HCT116 (cell line): ENCODE measurements around the gene NELFB. TPM values are rescaled to one million over a fixed set of nuclear protein-coding genes. Genes with fewer than 3 reads are reported as not detected.

Experiments
- ATAC-seq: fragments of 200-7000 bp; cut with Tn5 transposase; 2 replicates; pipeline ENCODE4 v1.9.1; 2020; ENCODE audit warnings: mild to moderate bottlenecking, moderate library complexity
- BruUV-seq: library from RNA; stranded (reverse); fragments of 400-500 nt; replicated peaks from 2 replicates; lab custom pipeline; 2021; lab: Mats Ljungman, UMichigan
- CTCF ChIA-PET: fragments of 300-600 bp; sonication (Branson Sonifier 250); formaldehyde crosslinking; loops from one replicate; lab custom pipeline; 2021; ENCODE audit warnings: antibody characterized with exemption; lab: Charles Lee
- POLR2A ChIA-PET: fragments of 300-600, 350-600 bp; sonication (Branson Sonifier 250); formaldehyde crosslinking; loops from one replicate; lab custom pipeline; 2021; ENCODE audit warnings: antibody characterized with exemption; lab: Charles Lee
- RAD21 ChIA-PET, 2 experiments: fragments of 300-600 bp; sonication (Branson Sonifier 250); formaldehyde crosslinking; loops; one replicate each; lab custom pipeline; 2023; ENCODE audit warnings: low total read pairs in 2 of 2; ENCODE audit not compliant: uncharacterized antibody in 2 of 2, unreplicated experiment in 2 of 2, low non-redundant PET in 1 of 2; lab: Charles Lee
- DNase-seq: peaks from one replicate; pipeline ENCODE4 v3.0.0-alpha.2; 2010; ENCODE audit warnings: low read depth, low spot score
- H2AFZ ChIP-seq: fragments of 200-600 bp; shearing (Covaris generic), sonication (generic); 2 replicates; pipeline ENCODE4 v1.6.1; 2017; ENCODE audit warnings: low read depth, mixed run types, mixed read lengths, antibody characterized with exemption, low read length; ENCODE audit not compliant: poor library complexity, severe bottlenecking
- H3K27ac ChIP-seq: 2 replicates; pipeline ENCODE4 v1.5.1; 2012; ENCODE audit warnings: low read depth, low read length
- H3K27me3 ChIP-seq: fragments of 200-600 bp; sonication (generic); 2 replicates; pipeline ENCODE4 v1.6.1; 2016; ENCODE audit warnings: mixed run types, low read length, mixed read lengths; ENCODE audit not compliant: insufficient read depth
- H3K36me3 ChIP-seq, 2 experiments: fragments of 200-500 bp in 1 of 2; fragments of 200-600 bp in 1 of 2; sonication (Bioruptor generic) in 1 of 2; sonication (generic) in 1 of 2; 2 replicates each; pipeline versions ENCODE4 v1.5.1 to v1.6.1; 2014 to 2016; ENCODE audit warnings: low read length in 2 of 2, inconsistent platforms in 1 of 2, mixed read lengths in 1 of 2, mixed run types in 1 of 2; ENCODE audit not compliant: insufficient read depth in 2 of 2, control insufficient read depth in 1 of 2
- H3K4me1 ChIP-seq, 2 experiments: fragments of 200-600 bp in 1 of 2; sonication (generic) in 1 of 2; 2 replicates each; pipeline versions ENCODE4 v1.5.1 to v1.6.1; 2012 to 2017; ENCODE audit warnings: low read length in 2 of 2, inconsistent platforms in 1 of 2, mild to moderate bottlenecking in 1 of 2, mixed read lengths in 1 of 2, mixed run types in 1 of 2, moderate library complexity in 1 of 2; ENCODE audit not compliant: insufficient read depth in 2 of 2, control insufficient read depth in 1 of 2
- H3K4me2 ChIP-seq: fragments of 200-600 bp; sonication (generic); 2 replicates; pipeline ENCODE4 v1.6.1; 2017; ENCODE audit warnings: mixed run types, low read length, mixed read lengths
- H3K4me3 ChIP-seq, 2 experiments: fragments of 200-600 bp in 1 of 2; sonication (generic) in 1 of 2; replicated peaks in 1 of 2; 2 replicates each; pipeline ENCODE4 v1.5.1; 2011 to 2016; ENCODE audit warnings: low read length in 2 of 2, control low read depth in 1 of 2, low read depth in 1 of 2, mild to moderate bottlenecking in 1 of 2, mixed read lengths in 1 of 2, mixed run types in 1 of 2
- H3K79me2 ChIP-seq: fragments of 200-600 bp; sonication (generic); 2 replicates; pipeline ENCODE4 v1.6.1; 2017; ENCODE audit warnings: mild to moderate bottlenecking, mixed run types, low read length, moderate library complexity, mixed read lengths; ENCODE audit not compliant: insufficient read depth
- H3K9ac ChIP-seq: fragments of 200-600 bp; sonication (generic); 2 replicates; pipeline ENCODE4 v1.6.1; 2016; ENCODE audit warnings: low read length, mixed read lengths
- H3K9me2 ChIP-seq: fragments of 200-600 bp; sonication (generic), shearing (Covaris generic); 2 replicates; pipeline ENCODE4 v1.6.1; 2017; ENCODE audit warnings: mixed run types, mild to moderate bottlenecking, moderate library complexity; ENCODE audit not compliant: insufficient read depth
- H3K9me3 ChIP-seq, 2 experiments: fragments of 200-500 bp in 1 of 2; fragments of 200-600 bp in 1 of 2; sonication (Bioruptor generic) in 1 of 2; sonication (generic) in 1 of 2; 2 replicates each; pipeline ENCODE4 v1.6.1; 2014 to 2017; ENCODE audit warnings: low read length in 2 of 2, mixed read lengths in 2 of 2, inconsistent platforms in 1 of 2, low read depth in 1 of 2, mild to moderate bottlenecking in 1 of 2, mixed run types in 1 of 2, moderate library complexity in 1 of 2; ENCODE audit not compliant: control insufficient read depth in 1 of 2, insufficient read depth in 1 of 2
- H4K20me1 ChIP-seq: fragments of 200-600 bp; sonication (generic), shearing (Covaris generic); 2 replicates; pipeline ENCODE4 v1.6.1; 2017; ENCODE audit warnings: mixed run types, mild to moderate bottlenecking, moderate library complexity; ENCODE audit not compliant: insufficient read depth
- CBX3 ChIP-seq: IDR thresholded peaks from 2 replicates; pipeline ENCODE4 v1.6.1; 2012; ENCODE audit warnings: low read depth
- CTCF ChIP-seq, 3 experiments: fragments of 200-600 bp in 1 of 3; sonication (generic) in 1 of 3; IDR thresholded peaks in 2 of 3; conservative IDR thresholded peaks in 1 of 3; 2 replicates each; pipeline ENCODE4 v1.5.1; 2012 to 2017; ENCODE audit warnings: low read depth in 2 of 3, low read length in 2 of 3, antibody characterized with exemption in 1 of 3, borderline replicate concordance in 1 of 3, control low read depth in 1 of 3, mild to moderate bottlenecking in 1 of 3, mixed read lengths in 1 of 3, mixed run types in 1 of 3, moderate library complexity in 1 of 3; ENCODE audit not compliant: insufficient read depth in 1 of 3
- EZH2 ChIP-seq: fragments of 200-600 bp; sonication (generic); IDR thresholded peaks from 2 replicates; pipeline ENCODE4 v1.6.1; 2017; ENCODE audit warnings: antibody characterized with exemption, mixed run types
- EZH2phosphoT487 ChIP-seq: fragments of 200-600 bp; IDR thresholded peaks from 2 replicates; pipeline ENCODE4 v1.6.1; 2018; ENCODE audit warnings: antibody characterized with exemption, borderline replicate concordance
- FOSL1 ChIP-seq: IDR thresholded peaks from 2 replicates; pipeline ENCODE4 v1.6.1; 2012; ENCODE audit warnings: low read depth
- POLR2A ChIP-seq: IDR thresholded peaks from 2 replicates; pipeline ENCODE4 v1.7.0; 2011; ENCODE audit warnings: borderline replicate concordance; ENCODE audit not compliant: insufficient read depth, insufficient read length; ENCODE audit errors: extremely low read depth
- POLR2AphosphoS5 ChIP-seq: IDR thresholded peaks from 2 replicates; pipeline ENCODE4 v1.6.1; 2011; ENCODE audit warnings: mild to moderate bottlenecking, low read depth, low read length, moderate library complexity
- RAD21 ChIP-seq: IDR thresholded peaks from 2 replicates; pipeline ENCODE4 v1.6.1; 2012; ENCODE audit warnings: low read depth, mild to moderate bottlenecking
- REST ChIP-seq: IDR thresholded peaks from 2 replicates; pipeline ENCODE4 v1.6.1; 2012; ENCODE audit warnings: low read depth
- SRF ChIP-seq: IDR thresholded peaks from 2 replicates; pipeline ENCODE4 v1.6.1; 2012; ENCODE audit warnings: low read depth
- YY1 ChIP-seq: IDR thresholded peaks from 2 replicates; pipeline ENCODE4 v1.6.1; 2011; ENCODE audit warnings: low read length, low read depth, moderate library complexity, mild to moderate bottlenecking; ENCODE audit not compliant: insufficient replicate concordance; ENCODE audit errors: extremely low read depth
- intact Hi-C: fragments of 100-400 bp; cut with micrococcal nuclease; formaldehyde crosslinking; loops from 2 replicates; pipeline ENCODE4 v1.10.0; 2022
- total RNA-seq: library from RNA; stranded (reverse); gene quantifications from one replicate; pipeline ENCODE4 v1.2.1, GENCODE V29; 2021; ENCODE audit not compliant: unreplicated experiment

Gene NELFB
- total RNA-seq, 1 experiment from 2014 or later, result 86.4 TPM

GRCh38 chr9:137306850-137307254, 51.7 kb downstream of the NELFB start:
- CTCF ChIA-PET, result no interaction called here
- DNase-seq (no peak), ATAC-seq (no peak)
- no peak overlapping the region for H2AFZ ChIP-seq
- H3K27ac ChIP-seq, result no peak overlapping the region
- RAD21 ChIA-PET, result no interaction called here
- POLR2A ChIA-PET, result interaction anchor here (1.4 kb wide), 1 partner anchor 9 kb away, joined by 3 read pairs; no protein-coding TSS in a partner anchor
- H3K9me3 ChIP-seq, result no peaks in the 10 kb centered on the region
- no peaks in the 10 kb centered on the region for H4K20me1 ChIP-seq
- no peaks in the 10 kb centered on the region for H3K9me2 ChIP-seq
- H3K4me3 ChIP-seq, result no peak overlapping the region
- TF ChIP-seq CTCF (IDR thresholded peaks at IDR 0.05 in 2 of 3, conservative IDR thresholded peaks at IDR 0.05 in 1 of 3; ENCODE audit: borderline replicate concordance in 1 of 3, insufficient read depth in 1 of 3, low read depth in 2 of 3, low read length in 2 of 3) (no peak), YY1 (no peak), POLR2AphosphoS5 (no peak), POLR2A (no peak), EZH2 (no peak), RAD21 (no peak), REST (no peak), FOSL1 (no peak), SRF (no peak), EZH2phosphoT487 (no peak), CBX3 (no peak)
- BruUV-seq, result no TSS peak
- no peaks in the 10 kb centered on the region for H3K27me3 ChIP-seq
- no peaks in the 10 kb centered on the region for H3K36me3 ChIP-seq
- H3K79me2 ChIP-seq, result no peaks in the 10 kb centered on the region
- peaks cover 22 to 51% of the 10 kb centered on the region in 2 experiments for H3K4me1 ChIP-seq
- intact Hi-C loops, result no loop called here
- H3K9ac ChIP-seq, result no peak overlapping the region
- H3K4me2 ChIP-seq, result no peak overlapping the region
